GM12878 (cell line): ENCODE measurements around the gene C16orf87.

Source experiments
- CHD2 ChIP-seq: IDR thresholded peaks from 2 replicates; pipeline ENCODE4 v1.6.1; 2011; ENCODE audit warnings: low read depth, low read length, improper control_type of control experiment, borderline replicate concordance
- EGR1 ChIP-seq, 2 experiments: IDR thresholded peaks; 1 replicate in 1 of 2; 2 replicates in 1 of 2; pipeline ENCODE4 v1.6.1; 2011 to 2012; ENCODE audit warnings: low read depth in 2 of 2, low read length in 2 of 2, borderline replicate concordance in 1 of 2, mild to moderate bottlenecking in 1 of 2, moderate library complexity in 1 of 2
- EP300 ChIP-seq, 2 experiments: fragments of 150-350 bp in 1 of 2; IDR thresholded peaks; 2 replicates each; pipeline ENCODE4 v1.6.1; 2011 to 2012; ENCODE audit warnings: low read depth in 2 of 2, low read length in 2 of 2, borderline replicate concordance in 1 of 2, improper control_type of control experiment in 1 of 2, inconsistent platforms in 1 of 2; ENCODE audit not compliant: control insufficient read depth in 1 of 2
- HDAC6 ChIP-seq: fragments of 200-600 bp; sonication (generic); IDR thresholded peaks from one replicate; pipeline ENCODE4 v1.8.0; 2017; ENCODE audit warnings: antibody characterized with exemption; ENCODE audit not compliant: unreplicated experiment
- POLR2A ChIP-seq: IDR thresholded peaks from 2 replicates; pipeline ENCODE4 v1.6.1; 2011; ENCODE audit warnings: low read depth, mild to moderate bottlenecking, low read length
- YBX1 ChIP-seq: fragments of 450-650 bp; IDR thresholded peaks from 2 replicates; pipeline ENCODE4 v1.6.1; 2016; ENCODE audit warnings: antibody characterized with exemption
- TF ChIP-seq, protein P1 (sequence below): IDR thresholded peaks from 2 replicates; pipeline ENCODE4 v1.6.1; 2012; ENCODE audit warnings: mild to moderate bottlenecking, low read depth, low read length

DNA sequence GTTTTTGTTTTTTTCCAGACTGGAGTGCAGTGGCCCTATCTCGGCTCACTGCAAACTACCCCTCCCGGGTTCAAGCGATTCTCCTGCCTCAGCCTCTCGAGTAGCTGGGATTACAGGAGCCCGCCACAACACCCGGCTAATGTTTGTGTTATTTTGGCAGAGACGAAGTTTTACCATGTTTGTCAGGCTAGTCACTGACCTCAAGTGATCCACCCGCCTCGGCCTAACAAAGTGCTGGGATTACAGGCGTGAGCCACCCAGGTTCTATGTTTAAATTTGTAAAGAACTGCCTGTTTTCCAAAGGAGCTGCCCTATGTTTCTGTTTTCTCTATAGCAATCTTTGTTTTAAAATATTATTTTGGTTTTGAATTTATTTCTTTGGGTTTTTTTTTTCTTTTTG is 13.8 kb upstream of the C16orf87 start:
- TF ChIP-seq YBX1 (no peak), EGR1 (IDR thresholded peaks at IDR 0.05; ENCODE audit: borderline replicate concordance in 1 of 2, low read depth in 2 of 2, low read length in 2 of 2) (no peak), HDAC6 (no peak), CHD2 (no peak), POLR2A (no peak), EP300 (IDR thresholded peaks at IDR 0.05; ENCODE audit: borderline replicate concordance in 1 of 2, control insufficient read depth in 1 of 2, low read depth in 2 of 2, low read length in 2 of 2) (no peak)
- TF ChIP-seq, protein P1, sequence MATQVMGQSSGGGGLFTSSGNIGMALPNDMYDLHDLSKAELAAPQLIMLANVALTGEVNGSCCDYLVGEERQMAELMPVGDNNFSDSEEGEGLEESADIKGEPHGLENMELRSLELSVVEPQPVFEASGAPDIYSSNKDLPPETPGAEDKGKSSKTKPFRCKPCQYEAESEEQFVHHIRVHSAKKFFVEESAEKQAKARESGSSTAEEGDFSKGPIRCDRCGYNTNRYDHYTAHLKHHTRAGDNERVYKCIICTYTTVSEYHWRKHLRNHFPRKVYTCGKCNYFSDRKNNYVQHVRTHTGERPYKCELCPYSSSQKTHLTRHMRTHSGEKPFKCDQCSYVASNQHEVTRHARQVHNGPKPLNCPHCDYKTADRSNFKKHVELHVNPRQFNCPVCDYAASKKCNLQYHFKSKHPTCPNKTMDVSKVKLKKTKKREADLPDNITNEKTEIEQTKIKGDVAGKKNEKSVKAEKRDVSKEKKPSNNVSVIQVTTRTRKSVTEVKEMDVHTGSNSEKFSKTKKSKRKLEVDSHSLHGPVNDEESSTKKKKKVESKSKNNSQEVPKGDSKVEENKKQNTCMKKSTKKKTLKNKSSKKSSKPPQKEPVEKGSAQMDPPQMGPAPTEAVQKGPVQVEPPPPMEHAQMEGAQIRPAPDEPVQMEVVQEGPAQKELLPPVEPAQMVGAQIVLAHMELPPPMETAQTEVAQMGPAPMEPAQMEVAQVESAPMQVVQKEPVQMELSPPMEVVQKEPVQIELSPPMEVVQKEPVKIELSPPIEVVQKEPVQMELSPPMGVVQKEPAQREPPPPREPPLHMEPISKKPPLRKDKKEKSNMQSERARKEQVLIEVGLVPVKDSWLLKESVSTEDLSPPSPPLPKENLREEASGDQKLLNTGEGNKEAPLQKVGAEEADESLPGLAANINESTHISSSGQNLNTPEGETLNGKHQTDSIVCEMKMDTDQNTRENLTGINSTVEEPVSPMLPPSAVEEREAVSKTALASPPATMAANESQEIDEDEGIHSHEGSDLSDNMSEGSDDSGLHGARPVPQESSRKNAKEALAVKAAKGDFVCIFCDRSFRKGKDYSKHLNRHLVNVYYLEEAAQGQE = no peak
